ENCODE data around the gene ST8SIA1.

GRCh38 chr12:22283006-22283506 is 51.5 kb downstream of the ST8SIA1 start:
- TF ChIP-seq CTCF (conservative IDR thresholded peaks at IDR 0.05; ENCODE audit: low read length) = no peak
- TF ChIP-seq EZH2phosphoT487 (IDR thresholded peaks at IDR 0.05; ENCODE audit: borderline replicate concordance, low read depth, low read length) = no peak
